Mesenchymal stem cell (in vitro differentiated cells and primary cell): ENCODE results near the gene TNFSF9. TPM values are rescaled to one million over a fixed set of nuclear protein-coding genes. Genes with fewer than 3 reads are reported as not detected.
"Not testable (repeated sequence)": the region's sequence is repeated elsewhere in the genome, so short reads cannot be mapped to it uniquely, and the experiment has no call there.

Source experiments
- DNase-seq: peaks from one replicate; pipeline ENCODE4 v3.0.0-alpha.2; 2013
- H2AFZ ChIP-seq: one replicate; pipeline ENCODE4 v1.6.1; 2013; ENCODE audit warnings: low read depth, mild to moderate bottlenecking, control low read depth, inconsistent platforms, low read length, moderate library complexity
- H2AK5ac ChIP-seq: 2 replicates; pipeline ENCODE4 v1.6.1; 2013; ENCODE audit warnings: low read length, moderate library complexity, mild to moderate bottlenecking, inconsistent platforms; ENCODE audit not compliant: severe bottlenecking
- H2BK120ac ChIP-seq: one replicate; pipeline ENCODE4 v1.6.1; 2013; ENCODE audit warnings: low read depth, mild to moderate bottlenecking, inconsistent platforms, low read length, moderate library complexity
- H2BK12ac ChIP-seq, 2 experiments: one replicate each; pipeline ENCODE4 v1.6.1; 2013; ENCODE audit warnings: inconsistent platforms in 2 of 2, low read length in 2 of 2, mild to moderate bottlenecking in 2 of 2, moderate library complexity in 2 of 2, control low read depth in 1 of 2
- H2BK15ac ChIP-seq: one replicate; pipeline ENCODE4 v1.6.1; 2013; ENCODE audit warnings: mild to moderate bottlenecking, low read depth, inconsistent platforms; ENCODE audit not compliant: poor library complexity, severe bottlenecking
- H2BK5ac ChIP-seq: 2 replicates; pipeline ENCODE4 v1.6.1; 2013; ENCODE audit warnings: low read depth, mild to moderate bottlenecking, low read length, control low read depth, inconsistent platforms; ENCODE audit not compliant: poor library complexity, severe bottlenecking
- H3K14ac ChIP-seq, 2 experiments: one replicate each; pipeline ENCODE4 v1.6.1; 2013; ENCODE audit warnings: inconsistent platforms in 2 of 2, low read length in 2 of 2, control low read depth in 1 of 2, mild to moderate bottlenecking in 1 of 2, moderate library complexity in 1 of 2
- H3K18ac ChIP-seq, 2 experiments: one replicate each; pipeline ENCODE4 v1.6.1; 2013; ENCODE audit warnings: inconsistent platforms in 2 of 2, low read length in 2 of 2, control low read depth in 1 of 2, low read depth in 1 of 2, mild to moderate bottlenecking in 1 of 2
- H3K23ac ChIP-seq, 2 experiments: one replicate each; pipeline ENCODE4 v1.6.1; 2013; ENCODE audit warnings: inconsistent platforms in 2 of 2, low read length in 2 of 2, mild to moderate bottlenecking in 2 of 2, moderate library complexity in 2 of 2, control low read depth in 1 of 2
- H3K27ac ChIP-seq: 2 replicates; pipeline ENCODE4 v1.5.1; 2013; ENCODE audit warnings: mild to moderate bottlenecking, moderate library complexity, low read length, control low read depth, inconsistent platforms; ENCODE audit not compliant: poor library complexity, severe bottlenecking
- H3K27me3 ChIP-seq, 2 experiments: 2 replicates each; pipeline versions ENCODE4 v1.6.1 to v1.7.0; 2013; ENCODE audit warnings: low read length in 2 of 2, mild to moderate bottlenecking in 2 of 2, moderate library complexity in 2 of 2, control low read depth in 1 of 2, inconsistent platforms in 1 of 2; ENCODE audit not compliant: control insufficient read depth in 1 of 2, insufficient read depth in 1 of 2
- H3K36me3 ChIP-seq, 2 experiments: 2 replicates each; pipeline versions ENCODE4 v1.6.1 to v1.7.0; 2013; ENCODE audit warnings: low read length in 2 of 2, control low read depth in 1 of 2, inconsistent platforms in 1 of 2, low read depth in 1 of 2, mild to moderate bottlenecking in 1 of 2; ENCODE audit not compliant: insufficient read depth in 2 of 2, control insufficient read depth in 1 of 2
- H3K4ac ChIP-seq, 2 experiments: one replicate each; pipeline ENCODE4 v1.6.1; 2013; ENCODE audit warnings: inconsistent platforms in 2 of 2, low read length in 2 of 2, mild to moderate bottlenecking in 2 of 2, moderate library complexity in 2 of 2, control low read depth in 1 of 2, low read depth in 1 of 2
- H3K4me1 ChIP-seq: 2 replicates; pipeline ENCODE4 v1.6.1; 2013; ENCODE audit warnings: low read depth, low read length, control low read depth; ENCODE audit not compliant: control insufficient read depth, insufficient read depth
- H3K4me2 ChIP-seq: 2 replicates; pipeline ENCODE4 v1.6.1; 2013; ENCODE audit warnings: low read length, mild to moderate bottlenecking, inconsistent platforms; ENCODE audit not compliant: poor library complexity, severe bottlenecking
- H3K4me3 ChIP-seq, 2 experiments: 2 replicates each; pipeline versions ENCODE4 v1.5.1 to v1.7.0; 2013; ENCODE audit warnings: low read length in 2 of 2, mild to moderate bottlenecking in 2 of 2, control low read depth in 1 of 2, low read depth in 1 of 2; ENCODE audit not compliant: insufficient read depth in 1 of 2
- H3K79me1 ChIP-seq: replicated peaks from 2 replicates; pipeline ENCODE4 v1.6.1; 2013; ENCODE audit warnings: mild to moderate bottlenecking, control low read depth, low read length, inconsistent platforms; ENCODE audit not compliant: poor library complexity, severe bottlenecking
- H3K9ac ChIP-seq: 2 replicates; pipeline ENCODE4 v1.7.0; 2013; ENCODE audit warnings: mild to moderate bottlenecking, low read length, moderate library complexity
- H3K9me3 ChIP-seq: 2 replicates; pipeline ENCODE4 v1.7.0; 2013; ENCODE audit warnings: mild to moderate bottlenecking, low read length; ENCODE audit not compliant: control insufficient read depth
- H4K8ac ChIP-seq: one replicate; pipeline ENCODE4 v1.6.1; 2013; ENCODE audit warnings: inconsistent platforms, mild to moderate bottlenecking, low read length, moderate library complexity
- H4K91ac ChIP-seq: one replicate; pipeline ENCODE4 v1.6.1; 2013; ENCODE audit warnings: mild to moderate bottlenecking, low read length, inconsistent platforms
- WGBS: methylation state at CpG from one replicate; pipeline ENCODE4 v1.1.7; 2013; ENCODE audit warnings: mixed read lengths; 5-methylcytosine and 5-hydroxymethylcytosine counted together
- small RNA-seq: library from polyadenylated mRNA; stranded (forward); fragments of <200 nt; extraction: miRNeasy Mini kit (QIAGEN cat#:217004); gene quantifications from one replicate; pipeline ENCODE3, GENCODE V24; 2013; ENCODE audit warnings: low read depth

Gene TNFSF9

GRCh38 chr19:6582515-6583484, 52.0 kb downstream of the TNFSF9 start:
- not testable (repeated sequence) for H2BK15ac ChIP-seq, H2BK5ac ChIP-seq, H3K79me1 ChIP-seq, H3K9ac ChIP-seq, H3K4ac ChIP-seq, H3K36me3 ChIP-seq, H3K23ac ChIP-seq, H2BK120ac ChIP-seq, H3K4me1 ChIP-seq, H3K9me3 ChIP-seq, H3K4me3 ChIP-seq, H3K27ac ChIP-seq, H2AK5ac ChIP-seq, H3K4me2 ChIP-seq, H2AFZ ChIP-seq, H3K14ac ChIP-seq, H2BK12ac ChIP-seq, H4K91ac ChIP-seq, DNase-seq, H4K8ac ChIP-seq, H3K18ac ChIP-seq
- WGBS: 80% methylated on average over 8 of the region's 16 CpGs
- H3K27me3 ChIP-seq: peaks cover 16 to 44% of the 10 kb centered on the region in 2 experiments

Small RNA genes lying within 50 kb of the gene (small RNA-seq; reads per million reads assigned to genes)
- not detected for gene AC010503.2
- not detected for gene RF00019
